KOPT-K1 (cell line): ENCODE data around the gene SSTR4.

Source experiments
- H3K27ac ChIP-seq: fragments of 200-600 bp; sonication (generic); 2 replicates; pipeline ENCODE4 v1.5.1; 2016; ENCODE audit warnings: antibody characterized with exemption, mild to moderate bottlenecking, low read depth, low read length; ENCODE audit not compliant: poor library complexity, severe bottlenecking
- H3K36me3 ChIP-seq: fragments of 200-600 bp; sonication (generic); 2 replicates; pipeline ENCODE4 v1.5.1; 2017; ENCODE audit warnings: antibody characterized with exemption, mild to moderate bottlenecking, low read length, moderate library complexity; ENCODE audit not compliant: insufficient read depth
- H3K9me3 ChIP-seq: fragments of 200-600 bp; sonication (generic); 2 replicates; pipeline ENCODE4 v1.5.1; 2017; ENCODE audit warnings: antibody characterized with exemption, low read length, mild to moderate bottlenecking; ENCODE audit not compliant: insufficient read depth, poor library complexity, severe bottlenecking

Gene SSTR4

GRCh38 chr20:23046431-23046830 is 11.3 kb downstream of the SSTR4 start:
- H3K36me3 ChIP-seq = no peaks in the 10 kb centered on the region
- H3K27ac ChIP-seq = no peak overlapping the region
- H3K9me3 ChIP-seq = no peaks in the 10 kb centered on the region

GRCh38 chr20:23047001-23047737 is 12.1 kb downstream of the SSTR4 start:
- Histone ChIP-seq H3K9me3 (no peaks in the 10 kb centered on the region), H3K36me3 (no peaks in the 10 kb centered on the region), H3K27ac (no peak overlapping the region)

GRCh38 chr20:23047738-23048214 is 12.7 kb downstream of the SSTR4 start:
- no peaks in the 10 kb centered on the region for H3K36me3 ChIP-seq
- no peak overlapping the region for H3K27ac ChIP-seq
- H3K9me3 ChIP-seq = no peaks in the 10 kb centered on the region

- Histone ChIP-seq H3K36me3 (no peaks in the 10 kb centered on the region), H3K9me3 (no peaks in the 10 kb centered on the region), H3K27ac (no peak overlapping the region)
These were observed 13.4 kb downstream of the SSTR4 start for GRCh38 chr20:23048283-23049200.

- Histone ChIP-seq H3K9me3 (no peaks in the 10 kb centered on the region), H3K27ac (no peak within 1 kb of the TSS), H3K36me3 (no peaks in the 10 kb centered on the region)
These were observed 14.3 kb downstream of the SSTR4 start, which contains the start of gene THBD for GRCh38 chr20:23049201-23050075. Gene THBD (minus strand): TSS chr20:23049672. CDS start chr20:23049504, 168 bp downstream.

DNA sequence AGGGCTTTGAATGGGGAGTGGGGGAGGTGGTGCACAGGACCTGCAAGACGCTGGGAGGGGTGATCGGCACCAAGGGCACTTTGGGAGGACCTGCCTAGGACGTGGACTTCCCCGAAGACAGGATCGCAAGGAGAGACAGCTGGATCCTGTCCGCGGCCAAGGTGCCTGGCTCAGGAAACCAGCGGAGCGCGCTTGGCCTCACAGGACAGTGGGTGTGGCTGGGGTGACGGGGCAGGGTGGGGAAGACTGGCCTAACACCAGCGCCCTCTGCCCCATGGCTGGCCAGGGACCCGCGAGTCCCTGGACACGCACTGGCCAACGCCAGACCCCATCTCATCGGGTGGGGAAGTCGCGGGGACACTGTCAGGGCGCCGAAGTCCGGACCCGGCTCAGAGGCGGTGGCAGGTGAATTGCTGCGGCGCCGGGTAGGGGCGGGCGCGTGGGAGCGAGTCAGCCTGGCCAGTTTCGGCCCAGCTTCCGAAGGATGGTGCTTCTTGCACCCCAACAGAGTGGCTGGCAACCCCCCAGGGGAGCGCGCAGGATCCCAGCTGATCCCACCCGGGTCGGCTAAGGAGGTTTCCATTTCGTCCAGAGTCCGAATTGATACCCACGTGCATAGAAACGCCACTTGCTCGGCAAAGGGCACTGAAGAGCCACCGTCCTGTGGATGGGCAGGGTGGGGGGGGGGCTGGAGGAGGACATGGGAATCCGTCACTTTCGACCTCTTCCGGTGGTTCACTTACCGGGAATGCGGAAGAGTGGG is 15.1 kb downstream of the SSTR4 start:
- Histone ChIP-seq H3K9me3 (no peaks in the 10 kb centered on the region), H3K27ac (no peak overlapping the region)

DNA sequence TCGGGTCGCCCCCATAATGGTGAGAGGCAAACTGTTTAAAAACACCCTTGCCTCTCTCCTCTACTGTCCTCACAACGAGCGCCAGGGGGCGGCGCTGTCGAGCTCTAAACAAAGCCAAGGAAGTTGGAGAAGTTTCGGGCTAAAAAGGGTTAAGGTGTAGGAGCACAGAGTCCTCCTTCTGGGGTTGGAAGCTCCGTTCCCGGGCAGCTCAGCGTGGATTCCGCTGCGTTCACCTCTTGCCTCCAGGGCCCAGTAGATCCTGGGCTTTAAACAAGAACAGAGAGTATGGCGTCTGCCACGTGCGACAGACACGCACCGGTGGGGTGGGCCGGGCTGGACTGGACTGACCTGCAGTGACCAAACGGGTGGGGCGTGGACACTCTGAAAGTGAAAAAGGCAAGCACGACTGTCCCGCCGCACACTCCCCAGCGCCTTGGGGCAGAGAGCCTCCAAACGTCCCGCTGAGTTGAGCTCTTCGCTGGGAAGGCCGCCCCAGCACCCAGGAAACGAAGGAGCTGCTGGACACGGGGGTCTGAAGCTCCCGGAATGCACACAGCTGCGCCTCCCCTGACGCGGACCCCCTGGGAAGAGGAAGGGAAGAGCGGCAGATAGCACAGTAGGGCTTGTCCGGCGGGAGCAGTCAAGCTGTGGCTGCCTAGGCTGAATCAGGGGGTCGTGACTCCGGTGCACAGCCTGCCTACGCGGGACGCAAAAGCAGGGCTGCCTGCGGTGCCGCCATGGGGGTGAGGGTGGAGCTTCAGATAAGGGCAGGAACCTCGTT is 15.9 kb downstream of the SSTR4 start:
- no peak overlapping the region for H3K27ac ChIP-seq
- H3K36me3 ChIP-seq = no peaks in the 10 kb centered on the region
- H3K9me3 ChIP-seq = no peaks in the 10 kb centered on the region

More for the DNA sequence above, 15.1 kb downstream of the SSTR4 start:
- no peaks in the 10 kb centered on the region for H3K36me3 ChIP-seq

- no peaks in the 10 kb centered on the region for H3K36me3 ChIP-seq
- no peaks in the 10 kb centered on the region for H3K9me3 ChIP-seq
- H3K27ac ChIP-seq = no peak overlapping the region
These were observed 17.8 kb downstream of the SSTR4 start for GRCh38 chr20:23052904-23053303.

DNA sequence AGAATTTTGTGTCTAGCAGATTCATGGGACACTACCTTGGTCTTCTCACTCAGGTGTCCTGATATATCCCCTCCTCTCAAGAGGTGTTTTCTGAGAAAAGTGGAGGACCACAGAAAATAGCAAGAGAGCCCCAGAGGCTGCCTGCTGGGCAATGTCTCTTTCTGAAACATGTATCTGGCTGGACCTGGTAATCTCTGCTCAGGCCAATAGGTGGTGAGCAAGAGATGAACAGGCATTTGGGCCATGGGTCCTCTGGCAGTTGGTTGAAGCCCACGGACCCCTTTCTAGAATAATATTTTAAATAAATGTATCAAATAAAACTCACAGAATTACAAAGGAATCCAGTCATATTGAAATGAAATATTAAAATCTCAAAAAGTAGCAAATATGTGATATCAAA is 23.1 kb downstream of the SSTR4 start:
- Histone ChIP-seq H3K36me3 (no peaks in the 10 kb centered on the region), H3K9me3 (no peaks in the 10 kb centered on the region), H3K27ac (no peak overlapping the region)

GRCh38 chr20:23059001-23059400 is 23.9 kb downstream of the SSTR4 start:
- Histone ChIP-seq H3K36me3 (no peaks in the 10 kb centered on the region), H3K27ac (no peak overlapping the region), H3K9me3 (no peaks in the 10 kb centered on the region)

DNA sequence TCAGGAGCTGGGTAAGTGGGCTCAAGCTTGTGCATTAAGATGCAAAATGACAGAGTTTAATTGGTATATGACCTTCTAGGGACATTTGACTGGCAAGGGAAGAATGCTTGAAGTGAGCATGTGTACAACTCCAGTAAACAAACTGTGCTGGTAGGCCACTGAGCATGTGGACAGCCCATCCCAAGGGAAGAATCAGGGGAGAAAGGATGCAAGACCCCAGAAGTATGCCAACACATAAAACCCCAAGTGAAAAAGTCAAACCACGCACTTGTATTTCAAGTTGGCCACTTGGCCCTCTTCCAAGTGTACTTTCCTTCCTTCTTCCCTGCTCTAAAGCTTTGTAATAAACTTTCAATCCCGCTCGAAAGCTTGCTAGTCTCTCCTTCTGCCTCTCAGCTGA is 24.7 kb downstream of the SSTR4 start:
- Histone ChIP-seq H3K27ac (no peak overlapping the region), H3K9me3 (no peaks in the 10 kb centered on the region), H3K36me3 (no peaks in the 10 kb centered on the region)

GRCh38 chr20:23060629-23061028 is 25.5 kb downstream of the SSTR4 start:
- H3K36me3 ChIP-seq = no peaks in the 10 kb centered on the region
- no peak overlapping the region for H3K27ac ChIP-seq
- H3K9me3 ChIP-seq = no peaks in the 10 kb centered on the region

DNA sequence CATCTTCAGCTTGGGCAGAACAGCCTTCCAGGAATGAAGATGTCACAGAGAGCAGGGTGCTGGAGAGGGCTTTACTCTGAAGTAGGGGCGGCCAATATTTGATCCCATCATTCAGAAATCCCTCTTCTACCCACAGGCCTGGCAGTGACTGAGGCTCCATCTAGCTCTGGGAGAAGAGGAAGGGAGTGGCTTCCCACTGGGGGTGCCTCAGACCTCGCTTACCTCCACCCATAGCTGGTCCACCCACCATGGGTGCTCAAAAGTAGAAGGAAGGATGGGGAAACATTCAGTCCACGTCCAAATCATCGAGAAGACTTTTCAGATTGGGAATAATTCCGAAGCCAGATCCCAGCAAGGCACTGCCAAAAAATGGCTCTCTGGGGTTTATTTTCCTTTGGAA is 26.1 kb downstream of the SSTR4 start:
- Histone ChIP-seq H3K27ac (no peak overlapping the region), H3K9me3 (no peaks in the 10 kb centered on the region), H3K36me3 (no peaks in the 10 kb centered on the region)
